DOHH2 (cell line): ENCODE measurements around the gene PRMT7.

Source experiments
- H3F3A ChIP-seq: fragments of 200-600 bp; sonication (generic), shearing (Covaris generic); 2 replicates; pipeline ENCODE4 v1.6.0; 2016; ENCODE audit warnings: antibody characterized with exemption, mild to moderate bottlenecking; ENCODE audit not compliant: control insufficient read depth, insufficient read depth
- H3K27ac ChIP-seq: fragments of 200-600 bp; sonication (generic); 2 replicates; pipeline ENCODE4 v1.5.1; 2014; ENCODE audit warnings: low read depth, mild to moderate bottlenecking, low read length, moderate library complexity
- H3K27me3 ChIP-seq: fragments of 200-600 bp; sonication (generic); 2 replicates; pipeline ENCODE4 v1.6.1; 2014; ENCODE audit warnings: mild to moderate bottlenecking, low read length, mixed read lengths; ENCODE audit not compliant: control insufficient read depth
- H3K36me3 ChIP-seq: fragments of 200-600 bp; sonication (generic); 2 replicates; pipeline ENCODE4 v1.6.1; 2014; ENCODE audit warnings: mild to moderate bottlenecking, low read length, moderate library complexity, mixed read lengths; ENCODE audit not compliant: control insufficient read depth
- H3K4me1 ChIP-seq: fragments of 200-600 bp; sonication (generic); 2 replicates; pipeline ENCODE4 v1.6.1; 2014; ENCODE audit warnings: mild to moderate bottlenecking, low read length, mixed read lengths; ENCODE audit not compliant: control insufficient read depth
- H3K4me2 ChIP-seq: fragments of 200-600 bp; sonication (generic); 2 replicates; pipeline ENCODE4 v1.6.0; 2014; ENCODE audit warnings: mild to moderate bottlenecking, low read length, moderate library complexity
- H3K4me3 ChIP-seq: fragments of 200-600 bp; sonication (generic); 2 replicates; pipeline ENCODE4 v1.5.1; 2014; ENCODE audit warnings: mild to moderate bottlenecking, low read length, mixed read lengths
- H3K79me2 ChIP-seq: fragments of 200-600 bp; sonication (generic); 2 replicates; pipeline ENCODE4 v1.6.1; 2014; ENCODE audit warnings: mild to moderate bottlenecking, low read length, mixed read lengths; ENCODE audit not compliant: control insufficient read depth
- H3K9me2 ChIP-seq: fragments of 200-600 bp; sonication (generic); replicated peaks from 2 replicates; pipeline ENCODE4 v1.6.1; 2014; ENCODE audit warnings: mild to moderate bottlenecking, low read length, mixed read lengths; ENCODE audit not compliant: control insufficient read depth
- H3K9me3 ChIP-seq: fragments of 200-600 bp; sonication (generic); 2 replicates; pipeline ENCODE4 v1.6.1; 2014; ENCODE audit warnings: antibody characterized with exemption, low read length, mixed read lengths; ENCODE audit not compliant: control insufficient read depth, insufficient read depth
- H4K20me1 ChIP-seq: fragments of 200-600 bp; sonication (generic); 2 replicates; pipeline ENCODE4 v1.6.0; 2014; ENCODE audit warnings: low read depth, mild to moderate bottlenecking, antibody characterized with exemption, low read length, moderate library complexity; ENCODE audit not compliant: control insufficient read depth, insufficient read depth
- EZH2phosphoT487 ChIP-seq: fragments of 200-600 bp; sonication (generic); IDR thresholded peaks from 2 replicates; pipeline ENCODE4 v1.6.1; 2017; ENCODE audit warnings: borderline replicate concordance, mild to moderate bottlenecking, antibody characterized with exemption, low read length, moderate library complexity, mixed read lengths
- TF ChIP-seq, protein P1 (sequence below): fragments of 200-600 bp; sonication (generic); IDR thresholded peaks from one replicate; pipeline ENCODE4 v1.5.1; 2014; ENCODE audit warnings: antibody characterized with exemption, mild to moderate bottlenecking, low read depth, low read length; ENCODE audit not compliant: poor library complexity, severe bottlenecking

The PRMT7 gene

DNA sequence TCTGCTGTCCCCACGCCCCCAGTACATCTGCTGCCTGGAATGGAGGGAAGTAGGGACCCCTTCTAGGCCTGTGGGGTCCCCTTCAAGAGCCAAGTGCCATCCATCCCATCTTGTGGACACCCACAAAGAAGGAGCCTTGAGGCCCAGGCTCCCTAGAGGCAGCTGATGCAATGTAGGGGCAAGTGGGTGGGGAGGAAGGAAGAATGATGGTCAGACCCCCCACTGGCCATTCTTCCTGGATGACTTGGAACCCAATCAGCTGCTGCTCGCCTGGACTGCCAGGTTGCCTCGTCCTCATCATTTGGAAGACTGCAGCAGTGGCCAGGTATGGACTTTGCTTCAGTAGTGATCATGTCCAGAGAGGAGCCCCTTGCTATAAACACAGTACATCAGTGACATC is 88.6 kb downstream of the PRMT7 start:
- Histone ChIP-seq H4K20me1 (no peaks in the 10 kb centered on the region), H3F3A (no peaks in the 10 kb centered on the region), H3K9me3 (no peaks in the 10 kb centered on the region), H3K4me2 (no peak overlapping the region), H3K36me3 (no peaks in the 10 kb centered on the region), H3K27ac (no peak overlapping the region), H3K27me3 (peaks cover 13% of the 10 kb centered on the region), H3K4me3 (no peak overlapping the region), H3K79me2 (no peaks in the 10 kb centered on the region), H3K4me1 (no peaks in the 10 kb centered on the region), H3K9me2 (no peaks in the 10 kb centered on the region)
- TF ChIP-seq EZH2phosphoT487, result no peak
- TF ChIP-seq, protein P1, sequence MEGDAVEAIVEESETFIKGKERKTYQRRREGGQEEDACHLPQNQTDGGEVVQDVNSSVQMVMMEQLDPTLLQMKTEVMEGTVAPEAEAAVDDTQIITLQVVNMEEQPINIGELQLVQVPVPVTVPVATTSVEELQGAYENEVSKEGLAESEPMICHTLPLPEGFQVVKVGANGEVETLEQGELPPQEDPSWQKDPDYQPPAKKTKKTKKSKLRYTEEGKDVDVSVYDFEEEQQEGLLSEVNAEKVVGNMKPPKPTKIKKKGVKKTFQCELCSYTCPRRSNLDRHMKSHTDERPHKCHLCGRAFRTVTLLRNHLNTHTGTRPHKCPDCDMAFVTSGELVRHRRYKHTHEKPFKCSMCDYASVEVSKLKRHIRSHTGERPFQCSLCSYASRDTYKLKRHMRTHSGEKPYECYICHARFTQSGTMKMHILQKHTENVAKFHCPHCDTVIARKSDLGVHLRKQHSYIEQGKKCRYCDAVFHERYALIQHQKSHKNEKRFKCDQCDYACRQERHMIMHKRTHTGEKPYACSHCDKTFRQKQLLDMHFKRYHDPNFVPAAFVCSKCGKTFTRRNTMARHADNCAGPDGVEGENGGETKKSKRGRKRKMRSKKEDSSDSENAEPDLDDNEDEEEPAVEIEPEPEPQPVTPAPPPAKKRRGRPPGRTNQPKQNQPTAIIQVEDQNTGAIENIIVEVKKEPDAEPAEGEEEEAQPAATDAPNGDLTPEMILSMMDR, result no peak

DNA sequence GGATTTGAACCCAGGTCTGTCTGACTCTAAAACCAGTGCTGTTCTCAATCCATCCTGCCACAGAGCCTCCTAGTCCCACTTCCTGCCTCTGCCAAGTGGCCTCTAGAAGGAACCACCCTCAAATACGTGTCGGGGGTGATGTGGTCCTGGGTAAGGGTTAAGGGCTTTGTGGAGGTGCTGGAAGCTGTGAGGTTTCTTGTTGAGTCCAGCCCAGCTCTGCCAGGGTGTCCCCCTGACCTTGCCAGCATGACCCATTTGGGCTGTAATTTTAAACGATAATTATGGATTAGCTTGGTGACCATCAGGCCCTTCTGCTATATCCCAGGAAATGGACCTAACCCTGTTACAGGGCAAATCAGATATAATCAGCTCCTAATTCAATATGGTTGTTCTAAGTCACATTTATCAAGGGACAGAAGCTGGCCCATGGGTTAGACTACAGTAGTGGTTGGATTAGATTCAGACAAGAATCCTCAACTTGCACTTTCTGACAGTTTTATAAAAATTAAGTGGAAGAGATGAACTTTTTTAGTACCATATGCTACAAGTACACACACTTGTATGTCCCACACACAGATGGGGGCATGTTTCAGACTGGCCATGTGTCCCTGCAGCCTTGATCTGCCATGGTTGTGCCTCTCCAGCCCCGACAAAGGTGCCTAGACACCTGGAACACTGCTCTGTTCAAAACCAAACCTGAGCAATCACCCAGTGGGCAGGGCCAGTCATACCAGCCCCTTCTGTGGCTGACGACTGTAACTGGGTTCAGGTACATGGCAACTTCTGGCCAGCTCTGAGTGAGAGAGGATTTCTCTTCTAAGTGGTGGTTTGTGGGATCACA is 89.5 kb downstream of the PRMT7 start:
- H3K4me1 ChIP-seq, result no peaks in the 10 kb centered on the region
- no peaks in the 10 kb centered on the region for H3F3A ChIP-seq
- no peaks in the 10 kb centered on the region for H3K9me2 ChIP-seq
- H3K27ac ChIP-seq, result no peak overlapping the region
- H3K27me3 ChIP-seq, result peaks cover 13% of the 10 kb centered on the region
- H3K4me3 ChIP-seq, result no peak overlapping the region
- H3K79me2 ChIP-seq, result no peaks in the 10 kb centered on the region
- no peaks in the 10 kb centered on the region for H4K20me1 ChIP-seq
- no peak overlapping the region for H3K4me2 ChIP-seq
- TF ChIP-seq EZH2phosphoT487, result no peak
- TF ChIP-seq, protein P1, result no peak
- H3K36me3 ChIP-seq, result no peaks in the 10 kb centered on the region
- no peaks in the 10 kb centered on the region for H3K9me3 ChIP-seq

DNA sequence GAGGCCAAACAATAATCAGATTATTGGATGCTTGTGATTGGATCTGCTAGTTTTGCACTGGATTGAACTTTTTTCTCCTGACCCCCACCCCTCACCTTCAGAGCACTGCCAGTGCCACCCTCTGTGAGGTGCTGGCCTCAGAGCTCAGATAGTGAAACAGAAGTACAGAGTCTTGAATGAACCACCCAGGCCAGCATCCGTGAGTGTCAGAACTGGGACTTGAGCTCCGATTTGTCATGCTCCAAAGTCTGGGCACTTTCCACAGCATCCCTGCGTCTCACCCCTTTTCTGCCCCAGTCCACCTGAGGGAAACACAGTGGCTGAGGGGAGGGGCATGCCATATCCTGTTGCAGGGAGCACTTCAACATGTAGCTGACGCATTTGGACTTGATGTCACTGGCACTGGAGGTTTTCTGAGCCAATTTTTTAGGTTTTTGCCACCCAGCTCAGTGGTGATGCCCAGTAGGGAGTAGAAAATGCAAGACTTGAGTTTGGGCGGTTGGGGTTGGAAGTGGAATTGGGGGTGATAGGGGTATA is 90.2 kb downstream of the PRMT7 start:
- Histone ChIP-seq H3K27me3 (peaks cover 13% of the 10 kb centered on the region), H3K4me2 (no peak overlapping the region), H3K9me2 (no peaks in the 10 kb centered on the region), H3K4me3 (no peak overlapping the region), H3F3A (no peaks in the 10 kb centered on the region), H3K9me3 (no peaks in the 10 kb centered on the region), H3K4me1 (no peaks in the 10 kb centered on the region), H3K36me3 (no peaks in the 10 kb centered on the region), H4K20me1 (no peaks in the 10 kb centered on the region), H3K79me2 (no peaks in the 10 kb centered on the region), H3K27ac (no peak overlapping the region)
- TF ChIP-seq, protein P1, result no peak
- no peak for TF ChIP-seq EZH2phosphoT487
